Caki2 (cell line): ENCODE results near the gene ZNF503. TPM values are rescaled to one million over a fixed set of nuclear protein-coding genes. Genes with fewer than 3 reads are reported as not detected.

Experiments
- DNase-seq: peaks from one replicate; pipeline ENCODE4 v3.0.0-alpha.2; 2015; ENCODE audit warnings: low read depth
- in situ Hi-C: cut with HindIII; loops from 2 replicates; pipeline ENCODE4 v1.10.0; 2016; ENCODE audit warnings: low sequenced_read_pairs, low pct_unique_long_range_greater_than_20kb, mixed read lengths
- total RNA-seq: library from RNA; depleted of rRNA; stranded (reverse); fragments of >200 nt; shearing (Covaris generic); gene quantifications from 2 replicates; pipeline ENCODE4 v1.2.3, GENCODE V29; 2014; ENCODE audit warnings: low replicate concordance

Gene ZNF503
- total RNA-seq, 1 experiment from 2014 or later, result 11.6 TPM

DNA sequence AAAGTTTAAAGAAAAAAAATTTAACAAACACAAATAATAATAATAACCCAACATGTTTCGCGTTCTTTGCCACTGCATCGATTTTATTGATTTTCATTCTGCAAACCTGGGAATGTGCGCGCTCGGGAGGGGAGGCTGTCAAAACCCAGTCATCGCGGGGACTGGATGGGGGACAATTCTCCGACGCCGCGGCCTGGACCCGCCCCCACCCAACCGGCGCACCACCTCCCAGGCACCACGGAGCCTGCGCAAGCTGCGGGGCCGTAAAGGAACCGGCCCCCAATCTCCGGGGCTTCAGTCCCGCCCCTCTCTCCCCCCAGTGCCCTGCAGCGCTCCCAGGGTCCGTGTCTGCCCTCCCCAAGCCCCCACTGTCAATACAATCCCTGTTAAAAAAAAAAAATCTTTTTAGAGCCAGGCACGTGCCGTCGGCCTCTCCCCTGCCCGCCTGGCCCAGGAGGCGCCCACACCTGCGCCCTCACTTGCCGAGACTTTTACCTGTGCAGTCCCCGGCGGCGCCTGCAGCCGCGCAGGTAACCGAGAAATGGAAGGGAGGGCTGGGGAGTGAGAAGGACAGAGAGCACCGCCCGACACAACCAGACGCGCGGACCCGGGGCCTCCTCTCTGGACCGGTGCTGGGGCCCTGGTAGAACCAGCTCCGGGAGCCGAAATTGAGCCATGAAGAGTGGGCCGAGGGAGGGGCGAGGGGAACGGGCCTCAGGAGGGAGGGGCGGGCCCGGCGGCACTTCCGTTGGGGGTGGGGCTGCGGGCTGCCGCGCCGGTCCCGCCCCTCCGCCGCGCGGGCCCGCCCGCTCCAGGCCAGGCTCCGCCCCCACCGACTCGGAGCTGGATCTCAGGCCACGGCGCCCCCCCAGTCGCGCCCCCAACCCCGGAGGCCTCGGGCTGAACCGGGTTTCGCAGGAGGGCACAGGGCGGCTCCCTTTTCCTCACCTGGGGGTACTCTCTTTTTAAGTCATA is 7.6 kb upstream of the ZNF503 start:
- DNase-seq, result peak; percentile 69
- in situ Hi-C loops, result no loop called here

DNA sequence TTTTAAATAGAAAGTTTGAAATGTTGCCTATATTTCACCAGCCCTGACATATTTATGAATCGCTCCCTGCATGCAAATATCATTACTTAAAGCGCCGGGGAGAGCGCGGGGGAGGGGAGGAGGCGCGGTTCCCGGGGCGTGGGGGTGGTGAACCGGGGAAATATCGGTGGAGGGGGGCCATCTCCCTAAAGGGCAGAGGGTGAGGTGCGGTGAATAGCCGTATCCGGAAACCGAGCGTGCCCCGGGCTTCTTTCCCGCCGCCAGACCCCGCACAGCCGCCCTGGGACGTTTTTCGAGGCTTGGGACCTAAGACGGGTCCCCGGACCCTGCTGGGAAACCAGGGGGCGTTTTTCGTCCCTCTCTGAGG is 6.9 kb upstream of the ZNF503 start:
- no peak for DNase-seq
- in situ Hi-C loops, result no loop called here

DNA sequence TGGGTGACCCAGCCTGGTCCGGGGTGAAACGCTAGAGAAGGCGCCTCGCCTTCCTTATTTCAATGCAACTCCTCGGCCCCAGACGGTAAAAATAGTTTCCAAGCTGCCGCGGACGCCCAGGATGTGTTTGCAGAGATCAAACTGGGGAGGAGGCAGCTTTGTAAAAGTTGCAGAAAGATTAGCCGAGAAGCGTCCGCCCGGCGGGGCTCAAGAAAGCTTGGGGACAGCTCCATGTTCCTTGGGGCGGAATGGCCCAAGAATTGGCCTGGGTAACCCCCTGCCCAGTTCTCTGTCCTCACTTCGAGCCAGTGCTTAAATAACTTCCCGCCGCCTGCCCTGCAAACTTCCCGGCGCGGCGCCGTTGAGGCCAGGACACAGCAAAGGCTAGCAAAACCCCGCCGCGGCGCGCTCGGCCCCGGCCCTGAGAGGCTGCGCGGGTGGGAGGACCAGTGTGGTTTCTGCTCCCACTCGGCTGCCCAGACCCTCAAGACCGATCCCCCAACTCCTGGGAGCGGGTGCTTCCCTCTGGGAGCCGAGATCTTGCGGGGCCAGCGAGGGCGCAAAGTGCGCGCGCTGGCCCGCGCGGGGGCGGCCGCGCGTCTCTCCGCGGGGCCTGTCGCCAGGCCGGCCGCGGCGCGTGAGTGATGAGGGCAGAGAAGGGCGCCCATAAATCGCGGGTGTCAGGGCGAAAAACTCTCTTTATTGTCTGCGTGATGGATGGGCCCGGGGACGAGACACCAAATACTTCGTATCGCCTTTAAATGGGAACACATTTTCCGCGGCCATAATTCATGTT is 6.3 kb upstream of the ZNF503 start:
- in situ Hi-C loops, result no loop called here
- DNase-seq, result no peak

DNA sequence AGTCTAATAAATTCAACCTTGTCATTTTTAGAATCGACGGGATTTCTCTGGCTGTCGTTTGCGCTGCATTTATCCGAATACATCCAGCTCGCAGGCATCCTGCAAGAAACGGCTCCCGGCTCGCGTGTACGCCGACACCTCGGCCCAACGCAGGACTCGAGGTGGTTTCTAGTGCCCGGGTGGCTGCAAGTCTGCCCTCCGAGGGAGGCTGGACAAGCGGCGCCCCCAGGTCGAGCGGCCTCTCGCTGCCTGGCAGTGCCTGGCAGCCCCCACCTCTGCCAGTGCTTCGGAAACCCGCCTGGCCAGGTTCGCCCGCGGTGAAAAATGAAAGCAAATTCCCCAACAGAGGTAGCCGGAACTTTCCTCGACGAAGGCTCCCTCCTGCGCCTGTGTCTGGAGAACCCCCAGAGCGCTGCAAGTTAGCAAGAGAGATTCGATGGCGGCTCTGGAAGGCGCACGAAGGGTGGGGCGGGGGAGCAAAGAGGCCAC is 5.7 kb upstream of the ZNF503 start:
- no peak for DNase-seq
- in situ Hi-C loops, result no loop called here

DNA sequence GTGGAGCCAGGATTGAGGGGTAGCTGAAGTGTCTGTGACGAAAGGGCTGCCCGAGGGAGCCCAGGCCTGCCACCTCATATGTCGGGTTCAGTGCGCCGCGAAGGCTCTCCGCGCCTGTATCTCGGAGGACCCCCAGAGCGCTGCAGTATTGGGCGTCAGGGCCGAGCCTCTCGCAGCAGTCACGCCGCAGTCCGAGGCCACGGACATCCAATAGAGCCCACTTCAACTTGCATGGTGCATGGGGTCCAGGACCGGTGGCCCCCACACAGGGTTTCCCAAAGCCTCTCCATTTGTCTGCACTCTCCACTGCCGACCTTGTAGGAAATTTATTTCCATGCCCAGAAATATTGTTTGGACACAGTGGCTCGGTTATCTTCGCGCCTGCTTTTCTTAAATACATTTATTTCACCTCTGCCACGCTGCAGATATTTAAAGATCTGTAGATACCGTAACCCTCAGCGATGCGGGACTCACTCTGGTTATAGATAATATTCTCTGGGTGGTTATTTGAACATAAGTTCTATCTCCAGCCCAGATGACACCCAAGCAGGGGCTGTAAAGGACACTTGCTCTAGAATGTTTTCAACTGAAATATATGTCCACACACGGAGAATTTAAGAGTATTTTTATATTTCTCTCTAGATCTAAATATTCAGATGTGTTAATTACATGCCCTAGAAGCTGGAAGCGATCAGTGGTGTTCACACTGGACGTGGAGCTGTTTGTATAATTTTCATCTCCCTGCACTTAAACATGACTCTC is 5.1 kb upstream of the ZNF503 start:
- in situ Hi-C loops, result no loop called here

DNA sequence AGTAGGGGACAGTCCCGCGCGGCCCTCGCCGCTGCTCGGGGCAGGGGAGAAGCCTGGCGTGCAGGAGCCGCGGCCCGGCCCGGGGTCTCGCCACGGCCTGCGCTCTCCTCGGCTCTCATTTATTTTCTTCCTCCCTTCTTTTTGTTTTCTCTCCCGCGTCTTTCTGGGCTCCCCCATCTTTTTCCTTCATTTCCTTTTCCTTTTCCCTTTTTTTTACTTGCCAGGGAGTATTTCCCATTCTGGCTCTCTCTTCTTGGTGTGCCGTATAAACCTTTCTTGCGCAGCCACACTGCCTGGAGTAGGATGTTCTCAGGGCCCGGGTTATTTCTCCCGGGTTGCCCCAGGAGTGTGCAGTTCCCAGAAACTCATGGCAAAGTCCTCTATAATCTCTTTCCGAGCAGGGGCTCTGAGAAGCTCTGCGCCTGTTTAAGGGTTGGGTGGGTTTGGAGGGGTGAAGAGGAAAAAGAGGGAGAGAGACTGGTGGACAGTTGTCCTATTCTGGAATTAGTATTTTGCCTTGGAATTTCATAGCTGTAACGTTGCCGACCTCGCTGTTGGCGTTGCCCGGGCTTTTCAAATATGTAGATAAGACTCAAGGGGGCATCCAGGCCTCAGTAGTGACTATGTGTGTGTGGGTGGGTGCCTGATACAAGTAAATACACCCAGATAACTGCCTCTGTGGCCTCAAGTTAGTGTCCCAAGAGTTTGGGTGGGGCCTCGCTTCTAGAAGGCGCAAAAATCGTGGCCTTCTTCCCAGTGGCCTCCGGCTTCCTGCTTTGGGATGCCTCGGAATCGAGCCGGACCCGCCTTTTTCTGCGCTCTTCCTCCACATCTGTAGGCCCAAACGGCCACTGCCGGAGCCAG is 4.3 kb upstream of the ZNF503 start:
- in situ Hi-C loops, result no loop called here
- no peak for DNase-seq

More for the DNA sequence above, 5.1 kb upstream of the ZNF503 start:
- DNase-seq, result no peak

DNA sequence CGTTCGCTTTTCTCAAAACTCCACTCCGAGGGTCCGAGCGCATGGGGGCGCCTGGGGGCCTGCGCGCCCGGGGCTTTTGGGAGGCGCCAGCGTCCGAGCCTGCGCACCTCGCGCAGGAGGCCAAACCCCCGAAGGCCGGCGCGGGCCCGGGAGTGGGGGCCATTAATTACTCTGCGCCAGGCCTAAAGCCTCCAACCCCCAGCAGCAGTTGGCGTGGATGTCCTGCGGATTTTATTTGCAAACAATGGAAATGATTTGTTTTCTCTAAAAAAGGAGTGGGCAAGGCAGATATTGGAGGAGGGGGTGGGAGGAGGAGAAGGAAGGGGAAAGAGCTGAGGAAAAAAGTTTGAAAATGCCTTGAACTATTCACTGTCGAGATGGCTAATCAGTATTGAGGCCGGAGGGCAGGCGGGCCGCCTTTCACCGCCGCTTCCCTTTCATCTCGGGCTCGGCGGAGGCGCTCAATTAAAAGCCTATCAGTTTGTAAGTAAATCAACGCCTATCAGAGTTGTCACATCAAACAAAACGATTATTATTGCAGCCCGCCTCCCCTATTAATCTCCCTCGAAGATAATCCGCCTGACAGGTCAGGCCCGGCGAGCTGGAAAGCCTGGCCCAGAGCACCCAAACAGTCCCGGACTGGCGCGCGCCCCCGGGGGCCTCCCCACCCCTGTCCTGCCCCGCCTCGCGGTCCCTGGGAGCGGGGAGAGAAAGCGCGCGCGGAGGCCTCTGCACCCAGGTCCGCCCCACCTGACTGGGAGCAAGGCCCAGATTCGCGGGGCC is 3.4 kb upstream of the ZNF503 start:
- in situ Hi-C loops, result no loop called here

DNA sequence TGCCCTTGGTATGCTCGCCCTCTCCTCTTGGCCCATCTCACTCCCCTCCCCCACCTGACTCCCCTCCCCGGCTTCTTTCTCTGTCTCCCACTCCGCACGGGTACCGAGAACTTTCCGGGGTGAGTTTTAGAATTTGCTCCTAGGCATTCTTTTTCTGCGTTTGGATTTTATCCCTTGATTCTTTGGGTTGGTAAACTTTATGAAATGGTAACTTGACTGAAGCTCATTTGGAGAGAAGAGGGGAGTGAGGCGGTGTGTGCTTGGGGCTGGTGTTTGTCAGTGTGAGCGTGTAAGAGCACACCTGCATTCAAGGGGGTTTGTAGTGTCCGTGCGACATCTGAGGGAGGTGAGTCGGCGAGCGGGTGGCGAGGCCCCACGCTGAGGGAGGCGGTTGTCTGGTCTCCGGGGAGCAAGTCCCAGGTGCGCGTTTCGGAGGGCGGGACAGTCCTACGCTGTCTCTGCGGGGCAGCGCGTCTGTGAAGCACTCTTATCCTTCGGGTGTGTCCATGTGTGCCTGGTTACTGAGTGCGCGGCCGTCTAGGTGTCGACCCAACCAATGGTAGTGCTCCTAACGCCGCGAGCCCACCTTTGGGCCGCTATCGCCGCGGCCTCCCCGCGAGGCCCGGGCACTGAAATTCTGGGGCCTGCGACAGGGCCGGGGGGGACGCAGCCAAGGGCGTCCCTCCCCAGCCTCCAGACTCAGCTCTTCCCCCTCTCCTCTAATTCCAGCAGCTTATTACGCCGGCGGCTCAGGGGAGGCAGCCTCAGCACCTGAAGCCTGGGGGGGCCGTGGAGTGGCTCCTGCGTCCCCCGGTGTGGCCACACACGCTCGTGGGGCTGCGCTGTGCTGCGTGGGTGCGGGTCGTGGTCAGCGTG is 2.6 kb upstream of the ZNF503 start:
- DNase-seq, result no peak
- in situ Hi-C loops, result no loop called here

More for the DNA sequence above, 3.4 kb upstream of the ZNF503 start:
- DNase-seq, result no peak

DNA sequence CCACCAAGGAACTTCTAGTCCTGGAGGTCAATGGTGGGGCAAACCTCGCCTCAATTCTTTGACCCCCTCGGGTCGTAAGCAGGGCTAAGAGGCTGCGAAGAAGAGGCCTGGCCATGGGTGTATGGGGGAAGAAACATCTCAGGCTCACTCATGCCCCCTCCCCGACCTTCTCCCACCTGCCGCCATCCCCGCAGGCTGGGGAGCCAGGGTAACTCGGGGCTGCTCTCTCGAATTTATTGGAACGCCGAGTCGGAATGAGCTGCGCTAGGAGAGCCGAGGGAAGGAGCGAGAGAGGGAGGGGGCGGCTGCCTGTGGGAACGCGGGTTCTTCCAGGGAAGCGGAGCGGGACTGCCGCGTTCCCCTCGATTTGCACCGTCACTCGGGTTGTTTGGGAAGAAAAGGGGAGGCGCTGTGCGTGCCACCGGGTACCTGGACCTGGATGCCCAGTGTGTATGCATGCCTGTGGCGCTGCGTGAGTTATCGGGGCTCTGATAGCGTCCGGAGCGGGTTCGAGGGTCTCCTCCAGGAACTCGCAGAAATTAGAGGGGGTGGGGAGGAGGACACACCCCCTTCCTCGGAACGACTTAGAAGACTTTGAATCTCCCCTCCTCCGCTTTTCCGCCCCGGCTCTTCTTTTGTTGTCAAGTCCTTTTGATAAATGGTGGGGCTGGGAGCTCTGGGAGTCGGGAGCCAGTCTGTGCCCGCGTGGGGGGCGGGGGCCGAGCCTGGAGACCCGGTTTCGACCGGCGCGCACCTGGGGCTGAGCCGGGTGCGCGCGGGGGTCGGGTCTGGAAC is 1.8 kb upstream of the ZNF503 start:
- DNase-seq, result peak; percentile 64
- in situ Hi-C loops, result no loop called here

DNA sequence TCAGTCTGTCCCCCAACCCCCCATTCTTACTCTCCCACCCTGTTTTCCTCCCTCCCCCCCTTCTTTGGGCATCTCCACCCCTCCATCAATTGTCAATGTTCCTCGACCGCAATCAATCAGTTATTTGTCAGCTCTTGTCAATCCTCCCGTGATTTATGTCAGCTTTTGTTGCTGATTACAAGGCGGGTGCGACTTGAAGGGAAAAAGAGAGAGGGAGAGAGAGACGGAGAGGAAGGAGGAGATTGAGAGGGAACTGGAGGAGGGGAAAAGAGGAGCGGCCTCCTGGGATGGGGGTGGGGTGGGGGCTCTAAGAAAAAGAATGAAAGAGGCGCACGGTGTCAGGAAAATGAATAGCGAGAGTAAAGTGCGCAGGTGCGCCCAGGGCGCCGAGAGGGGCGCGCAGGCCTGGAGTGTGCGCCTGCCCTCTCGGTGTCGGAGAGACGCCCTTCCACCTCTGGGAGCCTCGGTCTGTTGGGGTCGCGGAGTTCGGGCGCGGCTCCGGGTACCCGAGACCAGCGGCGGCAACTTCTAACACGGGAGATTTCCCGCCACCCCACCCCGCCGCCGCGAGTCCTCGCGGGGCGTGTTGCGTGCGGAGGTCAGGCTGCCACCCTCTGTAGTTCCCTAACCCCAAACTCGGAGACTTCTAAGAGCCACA is 1.1 kb upstream of the ZNF503 start:
- in situ Hi-C loops, result no loop called here

DNA sequence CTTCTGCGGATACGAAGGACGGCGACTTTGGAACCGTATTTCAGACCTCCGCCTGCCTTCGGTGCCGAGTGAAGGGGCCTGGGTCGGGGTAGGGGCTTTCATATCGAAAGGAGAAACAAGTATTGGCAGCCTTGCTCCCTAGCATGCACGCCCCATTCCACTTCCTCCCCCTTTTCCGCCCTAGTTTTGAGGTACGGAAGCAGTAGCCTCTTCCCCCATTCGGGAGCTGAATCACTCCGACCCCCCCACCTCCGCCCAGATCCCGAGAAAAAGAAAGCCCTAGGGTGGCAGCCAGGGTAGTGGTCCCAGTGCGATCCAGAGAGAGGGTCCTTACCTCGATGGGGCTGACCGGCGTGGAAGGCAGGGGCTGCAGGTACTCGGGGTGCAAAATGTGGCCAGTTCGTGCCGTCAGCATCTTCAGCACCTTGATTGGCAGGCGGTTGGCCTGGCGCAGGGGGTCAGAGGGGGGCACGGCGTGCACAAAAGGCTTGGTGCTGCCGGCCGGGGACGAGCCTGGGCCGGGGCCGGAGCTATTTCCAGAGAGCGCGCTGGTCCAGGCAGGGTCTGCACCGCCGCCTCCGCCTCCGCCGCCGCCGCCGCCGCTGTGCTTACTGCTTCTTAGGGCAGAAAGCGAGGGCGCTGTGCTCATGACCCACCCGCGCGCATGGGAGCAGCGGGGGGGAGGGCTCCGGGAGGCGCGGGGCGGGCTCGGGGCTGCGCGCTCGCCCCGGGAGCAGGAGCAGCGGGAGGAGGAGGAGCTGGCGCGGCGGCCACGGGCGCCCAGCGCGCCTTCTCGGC is 594 bp downstream of the ZNF503 start:
- DNase-seq, result no peak
- in situ Hi-C loops, result no loop called here

More for the DNA sequence above, 1.1 kb upstream of the ZNF503 start:
- DNase-seq, result peak; percentile 88

DNA sequence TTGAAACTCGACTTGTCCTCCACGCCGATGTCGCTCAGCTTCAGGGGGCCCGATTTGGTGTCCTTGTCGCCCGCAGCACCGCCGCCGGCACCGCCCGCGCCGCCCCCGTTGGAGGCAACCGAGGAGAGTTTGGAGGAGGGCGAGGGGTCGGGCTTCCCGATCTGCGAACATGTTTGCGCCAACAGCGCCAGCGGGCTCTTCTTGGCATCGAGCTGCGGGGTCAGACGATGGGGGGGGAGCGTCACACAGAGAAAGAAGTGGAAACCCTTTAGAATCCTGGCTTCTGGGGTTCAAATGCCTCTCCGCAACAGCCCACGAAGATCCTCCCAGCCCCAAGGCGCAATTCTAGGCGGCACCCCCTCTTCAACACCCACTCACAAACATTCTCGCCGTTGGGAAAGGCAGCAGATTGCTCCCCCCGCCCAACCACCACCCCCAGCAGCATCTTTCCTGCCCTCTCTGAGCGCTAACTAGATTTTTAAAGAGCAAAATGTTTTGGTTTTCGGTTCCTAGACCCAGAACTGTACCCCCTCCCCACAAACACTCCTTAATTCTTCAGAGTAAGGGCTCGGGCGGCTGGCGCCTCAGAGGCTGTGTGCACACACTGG is 1.3 kb downstream of the ZNF503 start:
- in situ Hi-C loops, result no loop called here
- DNase-seq, result peak; percentile 50

DNA sequence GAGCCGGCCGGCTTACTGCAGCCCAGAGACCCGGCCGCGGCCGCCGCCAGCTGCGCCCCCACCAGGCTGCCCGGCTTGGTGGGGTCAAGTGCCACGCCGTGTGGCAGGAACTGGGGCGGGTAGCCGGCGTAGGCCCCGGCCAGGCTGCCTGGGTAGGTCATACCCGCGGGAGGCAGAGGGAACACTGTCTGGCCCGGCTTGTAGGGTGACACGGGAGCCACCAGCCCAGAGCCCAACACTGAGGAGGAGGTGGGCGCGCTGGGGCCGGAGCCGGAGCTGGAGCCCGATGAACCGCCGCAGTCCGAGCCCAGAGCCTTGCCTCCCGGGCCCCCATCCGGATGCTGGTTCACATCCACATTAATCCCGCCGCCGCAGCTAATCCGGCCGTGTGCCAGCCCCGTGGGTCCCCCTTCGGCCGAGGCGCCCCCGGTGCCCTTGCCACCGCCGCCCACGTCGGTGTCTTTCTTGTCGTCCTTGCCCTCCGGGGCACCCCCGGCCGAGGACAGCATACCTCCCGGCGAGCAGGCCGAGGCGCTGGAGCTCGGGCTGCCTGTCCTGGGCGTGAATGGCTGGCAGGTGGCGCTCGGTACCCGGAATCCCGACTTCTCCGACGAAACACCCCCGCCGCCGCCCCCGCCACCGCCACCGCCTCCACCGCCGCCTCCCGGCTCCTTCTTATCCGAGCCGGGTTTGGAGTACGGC is 2.0 kb downstream of the ZNF503 start:
- peak; percentile 54 for DNase-seq
- in situ Hi-C loops, result no loop called here
